Esophagus squamous epithelium (tissue), 4 donors: Measurements from ENCODE around the gene TM9SF3.

ENCODE experiments used
- POLR2A ChIP-seq, 4 donors: fragments of 450-650 bp; IDR thresholded peaks; one replicate each; pipeline ENCODE4 v1.6.1; 2017; ENCODE audit warnings: antibody characterized with exemption in 4 of 4, mild to moderate bottlenecking in 4 of 4, moderate library complexity in 3 of 4
- TF ChIP-seq, protein P1 (sequence below), 6 experiments: fragments of 450-650 bp in 4 of 6; fragments of 200-600 bp in 2 of 6; sonication (generic) in 2 of 6; IDR thresholded peaks; one replicate each; pipeline ENCODE4 v1.5.1; 2016 to 2019; ENCODE audit warnings: antibody characterized with exemption in 6 of 6, mild to moderate bottlenecking in 4 of 6, moderate library complexity in 4 of 6

DNA sequence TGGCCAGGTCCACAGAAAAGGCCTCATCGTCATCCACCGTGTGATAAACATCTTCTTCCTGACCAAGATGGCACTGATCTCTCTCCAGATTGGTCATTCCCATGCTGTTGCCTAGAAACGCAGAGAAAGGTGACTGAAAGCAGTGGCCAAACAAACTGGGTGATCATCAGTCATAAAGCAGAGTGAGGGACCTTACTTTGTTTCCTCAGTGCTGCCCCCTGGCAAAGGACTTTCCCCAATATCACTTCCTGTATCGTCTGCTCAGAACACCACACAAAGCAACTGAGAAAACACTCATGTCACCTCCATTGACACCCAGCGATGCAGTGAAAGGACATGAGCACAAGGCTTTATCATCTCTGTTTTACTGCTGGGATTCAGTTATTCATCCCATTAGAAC lies 40.0 kb upstream of the TM9SF3 start:
- TF ChIP-seq, protein P1, sequence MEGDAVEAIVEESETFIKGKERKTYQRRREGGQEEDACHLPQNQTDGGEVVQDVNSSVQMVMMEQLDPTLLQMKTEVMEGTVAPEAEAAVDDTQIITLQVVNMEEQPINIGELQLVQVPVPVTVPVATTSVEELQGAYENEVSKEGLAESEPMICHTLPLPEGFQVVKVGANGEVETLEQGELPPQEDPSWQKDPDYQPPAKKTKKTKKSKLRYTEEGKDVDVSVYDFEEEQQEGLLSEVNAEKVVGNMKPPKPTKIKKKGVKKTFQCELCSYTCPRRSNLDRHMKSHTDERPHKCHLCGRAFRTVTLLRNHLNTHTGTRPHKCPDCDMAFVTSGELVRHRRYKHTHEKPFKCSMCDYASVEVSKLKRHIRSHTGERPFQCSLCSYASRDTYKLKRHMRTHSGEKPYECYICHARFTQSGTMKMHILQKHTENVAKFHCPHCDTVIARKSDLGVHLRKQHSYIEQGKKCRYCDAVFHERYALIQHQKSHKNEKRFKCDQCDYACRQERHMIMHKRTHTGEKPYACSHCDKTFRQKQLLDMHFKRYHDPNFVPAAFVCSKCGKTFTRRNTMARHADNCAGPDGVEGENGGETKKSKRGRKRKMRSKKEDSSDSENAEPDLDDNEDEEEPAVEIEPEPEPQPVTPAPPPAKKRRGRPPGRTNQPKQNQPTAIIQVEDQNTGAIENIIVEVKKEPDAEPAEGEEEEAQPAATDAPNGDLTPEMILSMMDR (IDR thresholded peaks at IDR 0.05), result no peak
- no peak for TF ChIP-seq POLR2A (IDR thresholded peaks at IDR 0.05)
